K562 (cell line): ENCODE data around the gene BAD. TPM values are rescaled to one million over a fixed set of nuclear protein-coding genes. Genes with fewer than 3 reads are reported as not detected.

Experiments
- CREM ChIP-seq: IDR thresholded peaks from 2 replicates; pipeline ENCODE4 v1.6.1; 2014; ENCODE audit warnings: antibody characterized with exemption, low read depth
- HDAC6 ChIP-seq: IDR thresholded peaks from 2 replicates; pipeline ENCODE4 v1.6.1; 2012; ENCODE audit warnings: low read depth, mild to moderate bottlenecking, control low read depth, inconsistent platforms, low read length, moderate library complexity
- HNRNPLL ChIP-seq: fragments of 200-400 bp; formaldehyde crosslinking; IDR thresholded peaks from 2 replicates; pipeline ENCODE4 v1.6.1; 2017; ENCODE audit warnings: low read length, low read depth, mild to moderate bottlenecking; ENCODE audit not compliant: poor library complexity, severe bottlenecking
- HOXB6 ChIP-seq: fragments of 250-450 bp; sonication (Bioruptor Pico); IDR thresholded peaks from 2 replicates; pipeline ENCODE4 v1.5.1; 2022; ENCODE audit warnings: mild to moderate bottlenecking, borderline replicate concordance
- MTA3 ChIP-seq: fragments of 450-650 bp; formaldehyde crosslinking; IDR thresholded peaks from 2 replicates; pipeline ENCODE4 v1.6.1; 2017; ENCODE audit warnings: mild to moderate bottlenecking, borderline replicate concordance
- PHTF2 ChIP-seq: fragments of 250-450 bp; sonication (Bioruptor Pico); IDR thresholded peaks from 2 replicates; pipeline ENCODE4 v1.5.0; 2021; ENCODE audit warnings: mild to moderate bottlenecking
- POLR2A ChIP-seq: fragments of 450-650 bp; conservative IDR thresholded peaks from 2 replicates; pipeline ENCODE4 v1.6.1; 2016
- RBM22 ChIP-seq: fragments of 200-400 bp; formaldehyde crosslinking; IDR thresholded peaks from 2 replicates; pipeline ENCODE4 v1.6.1; 2018; ENCODE audit warnings: low read length, low read depth; ENCODE audit not compliant: poor library complexity, severe bottlenecking
- SMC3 ChIP-seq: conservative IDR thresholded peaks from 2 replicates; pipeline ENCODE4 v1.6.1; 2011; ENCODE audit warnings: low read depth, low read length, improper control_type of control experiment; ENCODE audit not compliant: insufficient read depth
- SRF ChIP-seq, 2 experiments: fragments of 250-450, 450-650 bp in 1 of 2; sonication (Bioruptor Pico) in 1 of 2; sonication (generic) in 1 of 2; formaldehyde crosslinking; IDR thresholded peaks; 2 replicates each; pipeline versions ENCODE4 v1.5.0 to v1.5.1; 2020 to 2022; ENCODE audit warnings: mild to moderate bottlenecking in 1 of 2, missing genetic modification reagents in 1 of 2
- XRCC5 ChIP-seq: fragments of 200-400 bp; formaldehyde crosslinking; IDR thresholded peaks from 2 replicates; pipeline ENCODE4 v1.6.1; 2017; ENCODE audit warnings: low read depth, mild to moderate bottlenecking, low read length
- ZFP1 ChIP-seq: fragments of 450-650 bp; formaldehyde crosslinking; IDR thresholded peaks from 2 replicates; pipeline ENCODE4 v1.4.0; 2020; ENCODE audit warnings: mild to moderate bottlenecking, mixed read lengths
- ZNF316 ChIP-seq: fragments of 450-650 bp; IDR thresholded peaks from 2 replicates; pipeline ENCODE4 v1.6.1; 2016
- ZNF717 ChIP-seq: fragments of 250-450 bp; sonication (Bioruptor Pico); IDR thresholded peaks from 2 replicates; pipeline ENCODE4 v1.5.0; 2021
- polyA plus RNA-seq, 8 experiments: library from polyadenylated mRNA; depleted of rRNA in 4 of 8; stranded (reverse) in 5 of 8; unstranded in 3 of 8; fragments of >200 nt; fragmentation: Nextera tagmentation in 2 of 8; fragmentation: Illumina TruSeq in 1 of 8; extraction: Ambion mirVana in 2 of 8; extraction: Trizol in 1 of 8; gene quantifications; 2 replicates each; pipeline versions ENCODE4 v1.2.1 to v1.2.3, GENCODE V29; 2011 to 2014; ENCODE audit warnings: inconsistent platforms in 1 of 8, missing spikeins in 1 of 8
- total RNA-seq, 7 experiments: library from RNA; depleted of rRNA in 6 of 7; stranded (reverse); fragments of >200 nt in 6 of 7; fragmentation: Illumina TruSeq in 2 of 7; extraction: Trizol in 2 of 7; gene quantifications; 2 replicates each; pipeline versions ENCODE4 v1.2.1 to v1.2.3, GENCODE V29; 2011 to 2021; ENCODE audit warnings: low replicate concordance in 1 of 7
- TF ChIP-seq, protein P1 (sequence below): fragments of 250-450 bp; sonication (Bioruptor Pico); IDR thresholded peaks from 2 replicates; pipeline ENCODE4 v1.5.0; 2021; ENCODE audit warnings: mild to moderate bottlenecking, moderate library complexity
- TF ChIP-seq, protein P2 (sequence below): fragments of 450-650 bp; IDR thresholded peaks from 2 replicates; pipeline ENCODE4 v1.6.1; 2014; ENCODE audit warnings: low read depth, mild to moderate bottlenecking, moderate library complexity, borderline replicate concordance
- TF ChIP-seq, protein P3 (sequence below): fragments of 250-450 bp; sonication (Bioruptor Pico); IDR thresholded peaks from 2 replicates; pipeline ENCODE4 v1.4.0; 2020
- TF ChIP-seq, protein P4 (sequence below): fragments of 450-650 bp; IDR thresholded peaks from 2 replicates; pipeline ENCODE4 v1.7.1; 2018; ENCODE audit warnings: mild to moderate bottlenecking, low read depth; ENCODE audit not compliant: partially characterized antibody

Gene BAD
- total and polyA plus RNA-seq, 9 of the 15 experiments (the other 6 are each of a cell fraction or from before 2014, with no cell fraction given), result 0.61 to 45.6 (median 11.8) TPM

DNA sequence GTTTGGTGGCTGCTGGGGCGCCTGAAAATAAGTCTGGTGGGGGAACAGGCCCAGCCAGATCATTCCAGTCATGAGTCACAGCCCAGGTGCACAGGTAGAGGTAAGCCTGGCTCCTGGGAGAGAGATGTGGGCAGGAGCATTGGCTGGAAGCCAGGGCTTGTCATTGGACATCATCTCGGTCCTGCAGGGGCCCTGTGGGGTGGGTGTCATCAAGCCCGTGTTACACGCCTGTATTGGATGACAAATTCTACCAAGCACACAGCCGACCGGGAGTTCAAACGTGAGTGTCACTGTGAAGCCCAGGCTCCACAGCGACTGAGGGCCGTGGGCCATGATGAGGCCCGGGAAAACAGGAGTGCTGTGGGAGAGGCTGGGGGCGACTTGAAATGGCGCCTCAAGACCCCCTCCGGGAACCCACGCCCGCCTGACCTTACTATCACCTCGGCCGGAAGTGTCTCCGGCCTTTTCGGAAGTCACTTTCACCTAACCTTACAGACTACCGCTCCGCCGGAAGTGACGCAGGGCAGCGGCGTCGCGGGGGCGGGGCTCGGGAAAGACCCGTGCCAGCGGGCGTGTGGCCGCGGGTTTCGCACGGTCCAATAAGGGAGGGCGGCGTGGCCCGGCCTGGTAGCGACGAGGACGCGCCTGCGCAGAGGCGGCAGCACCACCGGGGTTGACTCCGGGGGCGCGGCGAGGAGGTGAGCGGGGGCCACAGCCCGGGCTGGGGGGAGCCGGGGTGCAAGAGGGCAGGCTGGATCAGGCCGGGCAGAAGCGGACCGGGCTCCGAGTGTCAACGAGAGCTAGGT is 43.8 kb downstream of the BAD start, which contains the start of gene FKBP2 (continued):
- TF ChIP-seq, protein P1, sequence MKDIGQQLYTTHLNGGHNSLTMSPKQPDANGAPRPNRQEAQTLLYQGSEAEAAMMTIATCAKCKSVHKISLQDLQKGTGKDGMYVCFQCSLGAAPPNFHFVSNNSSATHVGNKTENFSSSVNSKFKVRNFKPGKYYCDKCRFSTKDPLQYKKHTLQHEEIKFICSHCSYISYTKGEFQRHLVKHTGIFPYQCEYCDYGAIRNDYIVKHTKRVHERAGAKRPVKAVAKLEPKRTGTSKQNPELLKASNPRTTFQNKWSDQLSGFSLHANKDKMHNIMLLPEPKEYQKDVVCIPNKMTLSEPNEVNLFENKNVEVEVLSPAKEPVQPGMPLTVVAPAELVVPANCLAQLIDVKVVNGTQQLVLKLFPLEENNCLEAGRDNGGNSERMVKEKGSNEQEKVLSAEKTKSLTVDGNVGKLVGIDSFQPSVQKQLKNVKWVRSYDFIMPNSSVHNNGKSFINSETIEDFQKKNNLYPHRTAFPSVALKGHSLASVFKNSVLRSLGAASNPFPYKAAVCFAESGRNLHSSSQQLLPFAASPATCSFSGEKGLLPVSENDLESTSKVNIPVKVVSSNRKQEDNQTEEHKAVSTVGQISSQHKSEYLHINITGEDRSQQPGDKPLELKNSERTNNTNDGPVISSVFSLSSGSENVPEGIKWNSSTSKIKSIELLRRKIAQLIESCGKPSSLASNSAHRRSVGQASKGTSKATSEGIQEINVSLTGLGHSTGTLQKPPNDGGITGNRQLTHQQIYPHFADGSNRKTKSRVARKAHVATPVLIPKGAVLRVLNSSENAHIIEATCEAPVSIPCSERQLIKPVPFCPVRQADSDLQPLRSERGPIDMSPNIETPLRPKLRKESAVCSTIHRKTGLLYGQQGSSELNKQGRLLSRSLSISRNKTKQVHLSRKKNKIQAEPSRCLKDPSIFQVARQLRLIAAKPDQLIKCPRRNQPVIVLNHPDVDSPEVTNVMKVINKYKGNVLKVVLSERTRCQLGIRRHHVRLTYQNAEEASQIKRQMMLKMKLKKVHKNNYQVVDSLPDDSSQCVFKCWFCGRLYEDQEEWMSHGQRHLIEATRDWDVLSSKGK (CRISPR knock-in tag), result no peak
- TF ChIP-seq SMC3 (no peak), SRF (CRISPR knock-in tag; IDR thresholded peaks at IDR 0.05) (peak; percentile 22 to 34; a peak in 2 of 4 replicates), POLR2A (peak; percentile 97), HOXB6 (CRISPR knock-in tag) (no peak; the same call in 1 of the 2 replicates), HNRNPLL (peak; percentile 57), ZFP1 (CRISPR knock-in tag) (peak; percentile 67; the same call in 1 of the 2 replicates), CREM (peak; percentile 97), HDAC6 (no peak), PHTF2 (CRISPR knock-in tag) (peak; percentile 75), RBM22 (no peak), MTA3 (peak; percentile 73; the same call in 1 of the 2 replicates), ZNF717 (no peak), XRCC5 (0 out of 2 replicates have a peak, but pooled peaks have one; percentile 7), ZNF316 (no peak)
- TF ChIP-seq, protein P2, sequence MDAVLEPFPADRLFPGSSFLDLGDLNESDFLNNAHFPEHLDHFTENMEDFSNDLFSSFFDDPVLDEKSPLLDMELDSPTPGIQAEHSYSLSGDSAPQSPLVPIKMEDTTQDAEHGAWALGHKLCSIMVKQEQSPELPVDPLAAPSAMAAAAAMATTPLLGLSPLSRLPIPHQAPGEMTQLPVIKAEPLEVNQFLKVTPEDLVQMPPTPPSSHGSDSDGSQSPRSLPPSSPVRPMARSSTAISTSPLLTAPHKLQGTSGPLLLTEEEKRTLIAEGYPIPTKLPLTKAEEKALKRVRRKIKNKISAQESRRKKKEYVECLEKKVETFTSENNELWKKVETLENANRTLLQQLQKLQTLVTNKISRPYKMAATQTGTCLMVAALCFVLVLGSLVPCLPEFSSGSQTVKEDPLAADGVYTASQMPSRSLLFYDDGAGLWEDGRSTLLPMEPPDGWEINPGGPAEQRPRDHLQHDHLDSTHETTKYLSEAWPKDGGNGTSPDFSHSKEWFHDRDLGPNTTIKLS, result peak; percentile 67; the same call in 1 of the 2 replicates
- TF ChIP-seq, protein P3, sequence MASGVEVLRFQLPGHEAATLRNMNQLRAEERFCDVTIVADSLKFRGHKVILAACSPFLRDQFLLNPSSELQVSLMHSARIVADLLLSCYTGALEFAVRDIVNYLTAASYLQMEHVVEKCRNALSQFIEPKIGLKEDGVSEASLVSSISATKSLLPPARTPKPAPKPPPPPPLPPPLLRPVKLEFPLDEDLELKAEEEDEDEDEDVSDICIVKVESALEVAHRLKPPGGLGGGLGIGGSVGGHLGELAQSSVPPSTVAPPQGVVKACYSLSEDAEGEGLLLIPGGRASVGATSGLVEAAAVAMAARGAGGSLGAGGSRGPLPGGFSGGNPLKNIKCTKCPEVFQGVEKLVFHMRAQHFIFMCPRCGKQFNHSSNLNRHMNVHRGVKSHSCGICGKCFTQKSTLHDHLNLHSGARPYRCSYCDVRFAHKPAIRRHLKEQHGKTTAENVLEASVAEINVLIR (CRISPR knock-in tag), result peak; percentile 91
- TF ChIP-seq, protein P4, sequence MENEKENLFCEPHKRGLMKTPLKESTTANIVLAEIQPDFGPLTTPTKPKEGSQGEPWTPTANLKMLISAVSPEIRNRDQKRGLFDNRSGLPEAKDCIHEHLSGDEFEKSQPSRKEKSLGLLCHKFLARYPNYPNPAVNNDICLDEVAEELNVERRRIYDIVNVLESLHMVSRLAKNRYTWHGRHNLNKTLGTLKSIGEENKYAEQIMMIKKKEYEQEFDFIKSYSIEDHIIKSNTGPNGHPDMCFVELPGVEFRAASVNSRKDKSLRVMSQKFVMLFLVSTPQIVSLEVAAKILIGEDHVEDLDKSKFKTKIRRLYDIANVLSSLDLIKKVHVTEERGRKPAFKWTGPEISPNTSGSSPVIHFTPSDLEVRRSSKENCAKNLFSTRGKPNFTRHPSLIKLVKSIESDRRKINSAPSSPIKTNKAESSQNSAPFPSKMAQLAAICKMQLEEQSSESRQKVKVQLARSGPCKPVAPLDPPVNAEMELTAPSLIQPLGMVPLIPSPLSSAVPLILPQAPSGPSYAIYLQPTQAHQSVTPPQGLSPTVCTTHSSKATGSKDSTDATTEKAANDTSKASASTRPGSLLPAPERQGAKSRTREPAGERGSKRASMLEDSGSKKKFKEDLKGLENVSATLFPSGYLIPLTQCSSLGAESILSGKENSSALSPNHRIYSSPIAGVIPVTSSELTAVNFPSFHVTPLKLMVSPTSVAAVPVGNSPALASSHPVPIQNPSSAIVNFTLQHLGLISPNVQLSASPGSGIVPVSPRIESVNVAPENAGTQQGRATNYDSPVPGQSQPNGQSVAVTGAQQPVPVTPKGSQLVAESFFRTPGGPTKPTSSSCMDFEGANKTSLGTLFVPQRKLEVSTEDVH, result peak; percentile 85
